GM13977 (cell line): ENCODE measurements around the gene MFNG.
A peak's percentile ranks its signal among the peaks of the same experiment; 100 is the strongest.

Experiments used
- DNase-seq: peaks from one replicate; pipeline ENCODE4 v3.0.0; 2012; ENCODE audit warnings: low spot score
- CTCF ChIP-seq: IDR thresholded peaks from 2 replicates; pipeline ENCODE4 v1.5.1; 2012; ENCODE audit warnings: mild to moderate bottlenecking, control low read depth; ENCODE audit not compliant: insufficient read depth; ENCODE audit errors: extremely low read depth, missing control alignments
- in situ Hi-C: fragments of 300-500 bp; cut with MboI; formaldehyde crosslinking; loops from one replicate; pipeline ENCODE4 v1.12.0; 2022; ENCODE audit warnings: low sequenced_read_pairs, low pct_unique_long_range_greater_than_20kb, mixed read lengths, inconsistent platforms; ENCODE audit not compliant: unreplicated experiment

MFNG gene

GRCh38 chr22:37493979-37494378 is 7.8 kb upstream of the MFNG start:
- in situ Hi-C loops = no loop called here
- no peak for DNase-seq
- no peak for TF ChIP-seq CTCF

DNA sequence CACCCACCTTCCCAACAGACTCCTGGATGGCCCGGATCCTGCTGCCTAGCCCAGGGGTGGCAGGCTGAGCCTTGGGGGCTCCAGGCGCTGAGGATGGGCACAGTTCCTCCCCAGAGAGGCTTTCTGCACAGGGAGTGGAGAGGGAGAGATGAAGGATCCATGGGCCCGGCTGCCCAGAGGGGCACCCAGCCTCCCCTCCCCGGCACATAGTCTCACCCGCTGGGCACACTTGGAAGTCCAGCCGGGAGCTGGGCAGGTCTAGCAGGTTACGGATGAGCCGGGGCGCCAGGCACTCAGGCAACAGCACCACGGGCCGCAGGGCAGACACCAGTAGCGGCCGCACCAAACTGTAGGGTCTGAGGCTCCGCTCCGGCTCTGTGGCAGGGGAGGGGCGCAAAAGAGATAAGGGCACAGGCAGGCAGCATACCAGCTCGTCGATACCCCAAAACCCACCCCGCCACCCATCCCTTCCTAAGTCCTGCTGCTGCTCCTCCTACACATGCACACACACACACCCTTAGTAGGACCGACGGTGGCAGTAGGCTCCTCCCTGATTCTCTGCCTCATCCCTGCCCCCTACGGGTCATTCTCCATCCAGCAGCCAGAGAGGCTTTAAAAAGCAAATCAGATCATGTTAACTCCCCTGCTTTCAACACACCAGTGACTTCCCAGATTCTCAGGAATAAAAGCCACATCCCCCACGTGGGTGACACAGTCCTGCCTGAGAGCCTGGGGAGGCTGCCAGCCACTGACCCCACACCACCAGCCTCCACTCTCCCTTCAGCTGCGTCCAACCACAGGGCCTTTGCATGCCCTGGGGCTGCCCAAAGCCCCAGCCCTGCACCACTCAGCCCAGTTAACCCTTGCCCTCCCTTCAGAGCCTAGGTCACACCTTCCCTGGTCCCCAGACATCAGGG is 6.5 kb upstream of the MFNG start:
- DNase-seq = peak; percentile 84
- in situ Hi-C loops = no loop called here

GRCh38 chr22:37491559-37492427 is 5.6 kb upstream of the MFNG start:
- in situ Hi-C loops = no loop called here
- no peak for DNase-seq
- TF ChIP-seq CTCF = no peak

More for the DNA sequence above, 6.5 kb upstream of the MFNG start:
- peak; percentile 60 for TF ChIP-seq CTCF

- TF ChIP-seq CTCF = no peak
- in situ Hi-C loops = no loop called here
- no peak for DNase-seq
Measured at GRCh38 chr22:37491106-37491505, 4.9 kb upstream of the MFNG start.

DNA sequence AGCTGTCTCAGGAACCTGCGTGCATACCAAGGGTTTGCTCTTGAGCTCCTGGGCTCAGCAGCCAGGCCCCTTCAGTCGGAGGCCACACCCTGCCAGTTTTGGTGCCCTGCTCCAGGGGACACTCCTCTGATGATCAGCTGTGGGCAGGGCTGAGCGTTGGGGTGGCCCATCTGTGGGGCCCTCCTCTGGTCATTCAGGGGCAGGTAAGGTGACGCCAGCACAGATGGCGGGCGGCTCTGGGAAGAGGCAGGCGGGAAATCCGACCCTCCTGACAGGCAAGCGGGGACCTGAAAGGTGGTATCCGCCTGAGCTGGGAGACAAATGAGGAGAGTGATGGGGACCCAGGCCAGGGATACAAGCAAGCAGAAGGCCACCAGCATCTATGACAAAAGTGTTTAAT is 3.8 kb upstream of the MFNG start:
- no peak for TF ChIP-seq CTCF
- in situ Hi-C loops = no loop called here
- DNase-seq = no peak

DNA sequence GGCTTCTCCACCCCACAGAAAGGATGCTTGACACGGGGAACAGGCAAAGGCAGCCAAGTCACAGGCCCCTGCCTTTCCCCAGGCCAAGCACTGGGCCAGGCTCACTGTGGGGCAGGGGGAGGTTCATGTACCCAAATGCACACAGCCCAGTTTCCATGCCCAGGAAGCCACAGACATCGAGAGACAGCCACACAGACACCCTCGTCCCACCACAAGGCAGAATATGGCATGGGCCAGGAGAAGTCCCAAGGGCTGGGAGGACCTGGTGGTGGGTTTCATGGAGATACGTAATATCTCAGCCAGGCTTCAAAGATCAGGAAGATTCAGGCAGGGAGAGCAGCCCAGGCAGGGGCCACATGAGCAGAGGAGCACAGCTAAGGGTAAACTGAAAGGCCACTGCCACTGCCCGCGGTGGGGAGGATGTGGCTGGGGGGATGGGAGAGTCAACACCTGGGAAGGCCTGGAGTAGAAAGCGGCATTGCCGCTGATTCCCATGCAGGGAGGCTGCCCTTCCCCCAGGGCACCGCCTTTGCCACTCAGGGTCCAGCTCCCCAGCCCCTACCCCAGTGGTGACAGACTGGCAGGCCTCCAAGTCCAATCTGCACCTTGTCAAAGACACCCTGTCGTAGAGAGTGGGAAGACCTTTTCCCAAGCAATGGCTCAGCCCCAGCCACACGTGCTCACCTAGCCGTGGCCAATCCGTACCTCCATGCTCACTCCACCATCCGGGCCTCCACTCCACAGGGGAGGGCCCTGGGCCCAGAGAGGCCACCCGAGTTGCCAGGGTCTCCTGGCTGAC is 2.4 kb upstream of the MFNG start:
- no peak for TF ChIP-seq CTCF
- DNase-seq = no peak
- in situ Hi-C loops = no loop called here
